K562 (cell line): ENCODE results near the gene ATP1A3. TPM values are rescaled to one million over a fixed set of nuclear protein-coding genes. Genes with fewer than 3 reads are reported as not detected.

Experiments used
- ATAC-seq: fragments of 200-7000 bp; cut with Tn5 transposase; 3 replicates; pipeline ENCODE4 v1.9.1; 2020; ENCODE audit warnings: moderate library complexity
- BruUV-seq: library from RNA; stranded (reverse); fragments of 400-500 nt; replicated peaks from 2 replicates; lab custom pipeline; 2021; lab: Mats Ljungman, UMichigan
- CTCF ChIA-PET: fragments of 300-600 bp; formaldehyde crosslinking; extraction: SDS; loops from one replicate; lab custom pipeline; 2021; ENCODE audit warnings: low intra/inter-chr PET ratio; lab: Yijun Ruan, JAX
- POLR2A ChIA-PET: fragments of 300-600, 350-650 bp; sonication (Branson Sonifier 250); formaldehyde crosslinking; extraction: SDS; loops from one replicate; lab custom pipeline; 2021; ENCODE audit warnings: antibody characterized with exemption, inconsistent platforms; lab: Yijun Ruan, JAX
- DNase-seq, 4 experiments: peaks; one replicate each; pipeline versions ENCODE4 v3.0.0 to v3.0.0-alpha.2; 2011 to 2018; ENCODE audit warnings: low spot score in 3 of 4, mixed read lengths in 3 of 4; ENCODE audit errors: extremely low read depth in 1 of 4
- FAIRE-seq: peaks from 2 replicates; lab custom pipeline; 2011; peaks lifted over from hg19 to GRCh38; lab: Jason Lieb, UNC
- H2AFZ ChIP-seq: 2 replicates; pipeline ENCODE4 v1.6.0; 2011; ENCODE audit warnings: low read depth, low read length, control low read depth, inconsistent platforms
- H3K27ac ChIP-seq: fragments of 200-600 bp; 3 replicates; pipeline ENCODE4 v1.8.0; 2011; ENCODE audit warnings: low read depth, mild to moderate bottlenecking, control low read depth, inconsistent platforms, low read length, moderate library complexity, mixed read lengths; ENCODE audit errors: extremely low read depth
- H3K27me3 ChIP-seq, 2 experiments: fragments of 300-600 bp in 1 of 2; 2 replicates in 1 of 2; 3 replicates in 1 of 2; pipeline versions ENCODE4 v1.6.0 to v1.8.0; 2011; ENCODE audit warnings: inconsistent platforms in 2 of 2, low read length in 2 of 2, mild to moderate bottlenecking in 1 of 2, mixed read lengths in 1 of 2, moderate library complexity in 1 of 2; ENCODE audit not compliant: control insufficient read depth in 2 of 2, insufficient read depth in 2 of 2
- H3K36me3 ChIP-seq: fragments of 300-600 bp; 3 replicates; pipeline ENCODE4 v1.8.0; 2011; ENCODE audit warnings: mild to moderate bottlenecking, low read length, inconsistent platforms; ENCODE audit not compliant: control insufficient read depth, insufficient read depth
- H3K4me1 ChIP-seq, 2 experiments: fragments of 200-600 bp in 1 of 2; replicated peaks in 1 of 2; 2 replicates in 1 of 2; 3 replicates in 1 of 2; pipeline versions ENCODE4 v1.5.1 to v1.8.0; 2011; ENCODE audit warnings: inconsistent platforms in 2 of 2, low read length in 2 of 2, mild to moderate bottlenecking in 1 of 2, mixed read lengths in 1 of 2, moderate library complexity in 1 of 2; ENCODE audit not compliant: control insufficient read depth in 2 of 2, insufficient read depth in 2 of 2
- H3K4me2 ChIP-seq: 2 replicates; pipeline ENCODE4 v1.6.1; 2011; ENCODE audit warnings: low read length, control low read depth, inconsistent platforms, mixed read lengths; ENCODE audit not compliant: insufficient read depth
- H3K4me3 ChIP-seq: fragments of 200-600 bp; sonication (generic), shearing (Covaris generic); 2 replicates; pipeline ENCODE4 v1.5.1; 2016; ENCODE audit warnings: control low read depth, inconsistent platforms
- H3K79me2 ChIP-seq: fragments of 200-600 bp; 3 replicates; pipeline ENCODE4 v1.8.0; 2011; ENCODE audit warnings: low read length, inconsistent platforms; ENCODE audit not compliant: control insufficient read depth, insufficient read depth
- H3K9ac ChIP-seq, 2 experiments: 2 replicates each; pipeline versions ENCODE4 v1.6.0 to v1.6.1; 2011; ENCODE audit warnings: low read depth in 2 of 2, low read length in 2 of 2, control low read depth in 1 of 2, inconsistent platforms in 1 of 2, mild to moderate bottlenecking in 1 of 2, mixed read lengths in 1 of 2; ENCODE audit not compliant: insufficient read depth in 1 of 2
- H3K9me1 ChIP-seq: one replicate; pipeline ENCODE4 v1.6.0; 2011; ENCODE audit warnings: inconsistent platforms, mild to moderate bottlenecking, low read length, moderate library complexity; ENCODE audit not compliant: control insufficient read depth, insufficient read depth
- H3K9me3 ChIP-seq: replicated peaks from 2 replicates; pipeline ENCODE4 v1.5.1; 2011; ENCODE audit warnings: low read depth, low read length, inconsistent platforms; ENCODE audit not compliant: control insufficient read depth, insufficient read depth
- H4K20me1 ChIP-seq: replicated peaks from 2 replicates; pipeline ENCODE4 v1.6.1; 2011; ENCODE audit warnings: low read length, inconsistent platforms, mixed read lengths; ENCODE audit not compliant: control insufficient read depth, insufficient read depth
- KDM1A ChIP-seq, 2 experiments: fragments of 450-650 bp; IDR thresholded peaks; 2 replicates each; pipeline ENCODE4 v1.6.1; 2016; ENCODE audit warnings: mild to moderate bottlenecking in 2 of 2
- THRA ChIP-seq: fragments of 450-650 bp; IDR thresholded peaks from 2 replicates; pipeline ENCODE4 v1.6.1; 2017; ENCODE audit warnings: mild to moderate bottlenecking, moderate library complexity
- WGBS: fragments of 100-300 bp; shearing (Covaris generic); methylation state at CpG from one replicate; pipeline ENCODE4 v1.1.6; 2016; ENCODE audit warnings: low coverage, mixed read lengths; ENCODE audit not compliant: insufficient coverage; ENCODE audit errors: missing lambda C conversion rate; 5-methylcytosine and 5-hydroxymethylcytosine counted together
- in situ Hi-C: fragments of 300-500 bp; cut with MboI; formaldehyde crosslinking; loops from 4 replicates; pipeline ENCODE4 v1.15.0; 2018; ENCODE audit warnings: inconsistent platforms, mixed read lengths
- intact Hi-C: fragments of 100-400 bp; cut with micrococcal nuclease; formaldehyde crosslinking; loops from 2 replicates; pipeline ENCODE4 v1.14.2; 2022
- polyA plus RNA-seq, 8 experiments: library from polyadenylated mRNA; depleted of rRNA in 4 of 8; stranded (reverse) in 5 of 8; unstranded in 3 of 8; fragments of >200 nt; fragmentation: Nextera tagmentation in 2 of 8; fragmentation: Illumina TruSeq in 1 of 8; extraction: Ambion mirVana in 2 of 8; extraction: Trizol in 1 of 8; gene quantifications; 2 replicates each; pipeline versions ENCODE4 v1.2.1 to v1.2.3, GENCODE V29; 2011 to 2014; ENCODE audit warnings: inconsistent platforms in 1 of 8, missing spikeins in 1 of 8
- total RNA-seq, 7 experiments: library from RNA; depleted of rRNA in 6 of 7; stranded (reverse); fragments of >200 nt in 6 of 7; fragmentation: Illumina TruSeq in 2 of 7; extraction: Trizol in 2 of 7; gene quantifications; 2 replicates each; pipeline versions ENCODE4 v1.2.1 to v1.2.3, GENCODE V29; 2011 to 2021; ENCODE audit warnings: low replicate concordance in 1 of 7
- TF ChIP-seq, protein P1 (sequence below): sonication (generic); formaldehyde crosslinking; IDR thresholded peaks from 2 replicates; pipeline ENCODE4 v1.8.1; 2023; ENCODE audit warnings: mild to moderate bottlenecking, missing genetic modification reagents, moderate library complexity

Gene ATP1A3
- total and polyA plus RNA-seq, 9 of the 15 experiments (the other 6 are each of a cell fraction or from before 2014, with no cell fraction given): 0.03 to 1.0 (median 0.17) TPM; not detected in 3

GRCh38 chr19:41918095-41918494, 75.9 kb downstream of the ATP1A3 start:
- intact Hi-C loops (no loop called here), in situ Hi-C loops (no loop called here)
- H2AFZ ChIP-seq: no peak overlapping the region
- ChIA-PET CTCF (no interaction called here), POLR2A (no interaction called here)
- peaks cover 0 to 36% of the 10 kb centered on the region in 2 experiments; a peak in 3 of 5 replicates for H3K4me1 ChIP-seq
- H3K4me2 ChIP-seq: no peak overlapping the region
- H3K9me3 ChIP-seq: no peaks in the 10 kb centered on the region; the same call in 1 of the 2 replicates
- DNase-seq (no peak), ATAC-seq (no peak), FAIRE-seq (no peak)
- H3K9me1 ChIP-seq: no peaks in the 10 kb centered on the region
- no peaks in the 10 kb centered on the region for H3K79me2 ChIP-seq
- no TSS peak for BruUV-seq
- peaks cover 20 to 47% of the 10 kb centered on the region in 2 experiments for H3K27me3 ChIP-seq
- TF ChIP-seq KDM1A (IDR thresholded peaks at IDR 0.05): peak in 1 of 2 experiments; percentile 91; a peak in 2 of 4 replicates
- TF ChIP-seq THRA: no peak
- TF ChIP-seq, protein P1, sequence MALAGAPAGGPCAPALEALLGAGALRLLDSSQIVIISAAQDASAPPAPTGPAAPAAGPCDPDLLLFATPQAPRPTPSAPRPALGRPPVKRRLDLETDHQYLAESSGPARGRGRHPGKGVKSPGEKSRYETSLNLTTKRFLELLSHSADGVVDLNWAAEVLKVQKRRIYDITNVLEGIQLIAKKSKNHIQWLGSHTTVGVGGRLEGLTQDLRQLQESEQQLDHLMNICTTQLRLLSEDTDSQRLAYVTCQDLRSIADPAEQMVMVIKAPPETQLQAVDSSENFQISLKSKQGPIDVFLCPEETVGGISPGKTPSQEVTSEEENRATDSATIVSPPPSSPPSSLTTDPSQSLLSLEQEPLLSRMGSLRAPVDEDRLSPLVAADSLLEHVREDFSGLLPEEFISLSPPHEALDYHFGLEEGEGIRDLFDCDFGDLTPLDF: no peak
- no peak overlapping the region for H3K9ac ChIP-seq
- WGBS: 18% methylated on average over 6 of the region's 6 CpGs
- no peak overlapping the region for H3K4me3 ChIP-seq
- H4K20me1 ChIP-seq: peaks cover 8% of the 10 kb centered on the region; the same call in 1 of the 2 replicates
- no peak overlapping the region for H3K27ac ChIP-seq
- no peaks in the 10 kb centered on the region for H3K36me3 ChIP-seq
